NCI-H1436 (cell line): Measurements from ENCODE around the gene NEK4.
"Not testable (repeated sequence)": the region's sequence is repeated elsewhere in the genome, so short reads cannot be mapped to it uniquely, and the experiment has no call there.

ENCODE experiments used
- DNase-seq: peaks from one replicate; lab custom pipeline; 2025; lab: John Stamatoyannopoulos, UW

Gene NEK4

GRCh38 chr3:52696830-52697631, 73.7 kb downstream of the NEK4 start:
- no peak for DNase-seq

GRCh38 chr3:52695798-52696671, 74.7 kb downstream of the NEK4 start:
- DNase-seq, result no peak

GRCh38 chr3:52694528-52695189, 76.1 kb downstream of the NEK4 start:
- no peak for DNase-seq

GRCh38 chr3:52693071-52693470, 77.7 kb downstream of the NEK4 start:
- no peak for DNase-seq

GRCh38 chr3:52690560-52690959, 80.2 kb downstream of the NEK4 start:
- no peak for DNase-seq

- DNase-seq, result no peak
Measured at GRCh38 chr3:52689151-52689550, 81.6 kb downstream of the NEK4 start.

GRCh38 chr3:52688266-52688665, 82.5 kb downstream of the NEK4 start:
- no peak for DNase-seq

- peak; percentile 77 for DNase-seq
Measured at GRCh38 chr3:52685709-52686691, 84.7 kb downstream of the NEK4 start, which contains the start of the genes GNL3 and PBRM1. GNL3 (plus strand) TSS chr3:52686032; CDS start chr3:52686093, 61 bp downstream. PBRM1 (minus strand) TSS chr3:52685913.

GRCh38 chr3:52685285-52685708, 85.4 kb downstream of the NEK4 start:
- DNase-seq, result peak; percentile 57

- no peak for DNase-seq
Measured at GRCh38 chr3:52684184-52684583, 86.6 kb downstream of the NEK4 start.

- DNase-seq, result no peak
Measured at GRCh38 chr3:52683611-52684010, 87.1 kb downstream of the NEK4 start.

- DNase-seq, result no peak
Measured at GRCh38 chr3:52682016-52682415, 88.7 kb downstream of the NEK4 start.

GRCh38 chr3:52681596-52681995, 89.1 kb downstream of the NEK4 start:
- DNase-seq, result no peak

- no peak for DNase-seq
Measured at GRCh38 chr3:52679811-52680210, 90.9 kb downstream of the NEK4 start.

GRCh38 chr3:52679199-52679538, 91.6 kb downstream of the NEK4 start:
- DNase-seq, result no peak

- no peak for DNase-seq
Measured at GRCh38 chr3:52678265-52679198, 92.2 kb downstream of the NEK4 start.

GRCh38 chr3:52676201-52676600, 94.5 kb downstream of the NEK4 start:
- DNase-seq, result not testable (repeated sequence)

GRCh38 chr3:52671676-52672075, 99.1 kb downstream of the NEK4 start:
- no peak for DNase-seq

- DNase-seq, result no peak
Measured at GRCh38 chr3:52670621-52671521, 99.9 kb downstream of the NEK4 start.
